Measurements from ENCODE around the gene JAG2. TPM values are rescaled to one million over a fixed set of nuclear protein-coding genes. Genes with fewer than 3 reads are reported as not detected.

The JAG2 gene
- total RNA-seq, 1 experiment from 2014 or later = 43.7 TPM

- Histone ChIP-seq H3K4me3 (ENCODE audit: low read depth in 2 of 2, low read length in 2 of 2) (no peak overlapping the region), H3K27me3 (ENCODE audit: control insufficient read depth, insufficient read depth, low read length) (no peaks in the 10 kb centered on the region), H3K9me3 (ENCODE audit: control insufficient read depth, insufficient read depth, low read depth, low read length) (no peaks in the 10 kb centered on the region), H3K4me1 (ENCODE audit: control insufficient read depth, insufficient read depth, low read length) (no peaks in the 10 kb centered on the region; the same call in 1 of the 2 replicates), H3K36me3 (ENCODE audit: control insufficient read depth, insufficient read depth, low read length) (no peaks in the 10 kb centered on the region), H3K27ac (ENCODE audit: low read length) (no peak overlapping the region)
- no peak for DNase-seq (ENCODE audit: low read depth, low spot score)
- in situ Hi-C loops (cut with HindIII; ENCODE audit: low pct_unique_long_range_greater_than_20kb, low sequenced_read_pairs) = no loop called here
- no peak for ATAC-seq
- intact Hi-C loops (cut with micrococcal nuclease; ENCODE audit: unreplicated experiment) = no loop called here
- BruUV-seq (replicated peaks) = no TSS peak
- ChIA-PET POLR2A (no interaction called here), CTCF (no interaction called here)
- TF ChIP-seq REST (IDR thresholded peaks at IDR 0.05; ENCODE audit: insufficient read depth in 1 of 2, low read depth in 2 of 2, low read length in 1 of 2) (no peak), CTCF (IDR thresholded peaks at IDR 0.05) (no peak), POLR2AphosphoS5 (IDR thresholded peaks at IDR 0.05; ENCODE audit: low read depth, low read length) (no peak), TCF7L2 (IDR thresholded peaks at IDR 0.05; ENCODE audit: low read depth, low read length) (no peak), SIN3A (IDR thresholded peaks at IDR 0.05; ENCODE audit: borderline replicate concordance, insufficient read depth, low read depth, low read length) (no peak)
Observed at GRCh38 chr14:105178069-105178867, 9.7 kb upstream of the JAG2 start.

- BruUV-seq (replicated peaks) = no TSS peak
- no peak overlapping the region for H3K27ac ChIP-seq (ENCODE audit: low read length)
- no peak for ATAC-seq
- ChIA-PET POLR2A (no interaction called here), CTCF (no interaction called here)
- no peak for DNase-seq (ENCODE audit: low read depth, low spot score)
- intact Hi-C loops (cut with micrococcal nuclease; ENCODE audit: unreplicated experiment) = no loop called here
- H3K9me3 ChIP-seq (ENCODE audit: control insufficient read depth, insufficient read depth, low read depth, low read length) = no peaks in the 10 kb centered on the region
- no peaks in the 10 kb centered on the region for H3K27me3 ChIP-seq (ENCODE audit: control insufficient read depth, insufficient read depth, low read length)
- no peaks in the 10 kb centered on the region for H3K36me3 ChIP-seq (ENCODE audit: control insufficient read depth, insufficient read depth, low read length)
- TF ChIP-seq SIN3A (IDR thresholded peaks at IDR 0.05; ENCODE audit: borderline replicate concordance, insufficient read depth, low read depth, low read length) = no peak
- no peak for TF ChIP-seq TCF7L2 (IDR thresholded peaks at IDR 0.05; ENCODE audit: low read depth, low read length)
- TF ChIP-seq POLR2AphosphoS5 (IDR thresholded peaks at IDR 0.05; ENCODE audit: low read depth, low read length) = no peak
- no peak for TF ChIP-seq CTCF (IDR thresholded peaks at IDR 0.05)
- no peak for TF ChIP-seq REST (IDR thresholded peaks at IDR 0.05; ENCODE audit: insufficient read depth in 1 of 2, low read depth in 2 of 2, low read length in 1 of 2)
- H3K4me3 ChIP-seq (ENCODE audit: low read depth in 2 of 2, low read length in 2 of 2) = no peak overlapping the region
- in situ Hi-C loops (cut with HindIII; ENCODE audit: low pct_unique_long_range_greater_than_20kb, low sequenced_read_pairs) = no loop called here
- no peaks in the 10 kb centered on the region; the same call in 1 of the 2 replicates for H3K4me1 ChIP-seq (ENCODE audit: control insufficient read depth, insufficient read depth, low read length)
Observed at GRCh38 chr14:105177082-105177481, 8.5 kb upstream of the JAG2 start.

Data from Panc1 (cell line).